ENCODE measurements around the gene ZNF384. TPM values are rescaled to one million over a fixed set of nuclear protein-coding genes. Genes with fewer than 3 reads are reported as not detected.

Gene ZNF384
- total and polyA plus RNA-seq, 7 donors = 22.7 to 40.3 (median 28.8) TPM

GRCh38 chr12:6644903-6645302, 44.3 kb downstream of the ZNF384 start:
- Histone ChIP-seq H3K4me1 (peaks cover 0 to 14% (median 3%) of the 10 kb centered on the region in 4 donors), H3K4me3 (no peak overlapping the region), H3K9me3 (no peaks in the 10 kb centered on the region), H3K27ac (peak overlapping the region in 1 of 4 donors; percentile 28), H3K27me3 (no peaks in the 10 kb centered on the region), H3K36me3 (peaks cover 0 to 10% (median under 1%) of the 10 kb centered on the region in 4 donors)
- 8 to 49% methylated on average over 5 of the region's 5 CpGs for WGBS, 2 donors
- intact Hi-C loops (cut with DNase I) = no loop called here
- DNase-seq = no peak
- peak in 1 of 4 experiments; percentile 17 for TF ChIP-seq CTCF (IDR thresholded peaks at IDR 0.05)
- no peak for TF ChIP-seq EP300 (IDR thresholded peaks at IDR 0.05)
- TF ChIP-seq POLR2A (IDR thresholded peaks at IDR 0.05) = no peak
- TF ChIP-seq POLR2AphosphoS5 (IDR thresholded peaks at IDR 0.05) = no peak

GRCh38 chr12:6644257-6644596, 44.9 kb downstream of the ZNF384 start:
- Histone ChIP-seq H3K4me3 (no peak overlapping the region), H3K36me3 (peaks cover 0 to 4% (median 0%) of the 10 kb centered on the region in 4 donors), H3K27ac (peak overlapping the region in 1 of 4 donors; percentile 28), H3K4me1 (peaks cover 0 to 14% (median 3%) of the 10 kb centered on the region in 4 donors), H3K9me3 (no peaks in the 10 kb centered on the region), H3K27me3 (no peaks in the 10 kb centered on the region)
- intact Hi-C loops (cut with DNase I) = no loop called here
- WGBS, 2 donors = 52 to 84% methylated on average over 6 of the region's 6 CpGs
- TF ChIP-seq EP300 (IDR thresholded peaks at IDR 0.05) = no peak
- peak in 1 of 4 donors; percentile 18 for TF ChIP-seq POLR2AphosphoS5 (IDR thresholded peaks at IDR 0.05)
- TF ChIP-seq CTCF (IDR thresholded peaks at IDR 0.05) = no peak
- no peak for TF ChIP-seq POLR2A (IDR thresholded peaks at IDR 0.05)
- DNase-seq = no peak

GRCh38 chr12:6643569-6644256, 45.5 kb downstream of the ZNF384 start:
- intact Hi-C loops (cut with DNase I) = no loop called here
- H3K4me3 ChIP-seq = no peak overlapping the region
- 70 to 83% methylated on average over 6 of the region's 6 CpGs for WGBS, 2 donors
- peak overlapping the region in 1 of 4 donors; percentile 28 for H3K27ac ChIP-seq
- H3K9me3 ChIP-seq = no peaks in the 10 kb centered on the region
- DNase-seq = no peak
- H3K27me3 ChIP-seq = no peaks in the 10 kb centered on the region
- peaks cover 0 to 4% (median 0%) of the 10 kb centered on the region in 4 donors for H3K36me3 ChIP-seq
- no peak for TF ChIP-seq POLR2AphosphoS5 (IDR thresholded peaks at IDR 0.05)
- no peak for TF ChIP-seq EP300 (IDR thresholded peaks at IDR 0.05)
- no peak for TF ChIP-seq POLR2A (IDR thresholded peaks at IDR 0.05)
- no peak for TF ChIP-seq CTCF (IDR thresholded peaks at IDR 0.05)
- peaks cover 0 to 14% (median 3%) of the 10 kb centered on the region in 4 donors for H3K4me1 ChIP-seq

DNA sequence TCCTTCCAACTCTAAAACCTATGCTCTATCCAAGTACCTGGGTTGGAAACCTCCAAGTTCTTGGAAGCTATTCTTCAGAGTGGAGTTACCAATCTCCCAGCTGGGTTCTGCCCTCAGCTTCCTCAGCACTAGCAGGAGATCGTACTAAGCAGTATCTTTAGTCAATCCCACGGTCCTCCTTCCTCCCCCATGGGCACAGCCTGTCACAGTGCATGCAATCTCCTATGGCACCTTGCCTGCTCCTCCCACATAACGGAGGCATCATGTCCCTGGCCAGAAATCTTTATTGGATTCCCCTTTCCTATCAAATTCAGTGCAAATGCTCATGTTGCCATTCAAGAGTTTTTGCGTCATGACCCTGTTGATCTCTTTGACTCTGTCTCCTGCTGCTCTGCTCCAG, 48.0 kb downstream of the ZNF384 start:
- no peak for DNase-seq
- no peaks in the 10 kb centered on the region for H3K9me3 ChIP-seq
- 81 to 82% methylated on average over 4 of the region's 4 CpGs for WGBS, 2 donors
- H3K4me3 ChIP-seq = no peak overlapping the region
- no peaks in the 10 kb centered on the region for H3K4me1 ChIP-seq
- H3K36me3 ChIP-seq = no peaks in the 10 kb centered on the region
- H3K27ac ChIP-seq = no peak overlapping the region
- no peaks in the 10 kb centered on the region for H3K27me3 ChIP-seq
- TF ChIP-seq CTCF (IDR thresholded peaks at IDR 0.05) (no peak), POLR2A (IDR thresholded peaks at IDR 0.05) (no peak), POLR2AphosphoS5 (IDR thresholded peaks at IDR 0.05) (no peak), EP300 (IDR thresholded peaks at IDR 0.05) (no peak)
- intact Hi-C loops (cut with DNase I) = no loop called here

Measured in sigmoid colon (tissue), 7 donors.